H9 (cell line): ENCODE results near the gene NDUFB10. TPM values are rescaled to one million over a fixed set of nuclear protein-coding genes. Genes with fewer than 3 reads are reported as not detected.

Source experiments
- DNase-seq: peaks from one replicate; pipeline ENCODE4 v3.0.0-alpha.2; 2017
- H2AFZ ChIP-seq: one replicate; pipeline ENCODE4 v1.6.1; 2013; ENCODE audit warnings: mild to moderate bottlenecking, low read length, control low read depth, moderate library complexity
- H2AK5ac ChIP-seq: 2 replicates; pipeline ENCODE4 v1.6.1; 2013; ENCODE audit warnings: low read length, control low read depth, mixed read lengths; ENCODE audit not compliant: insufficient read length
- H2BK120ac ChIP-seq: one replicate; pipeline ENCODE4 v1.6.1; 2013; ENCODE audit warnings: low read depth, mild to moderate bottlenecking, low read length, control low read depth, inconsistent platforms; ENCODE audit not compliant: poor library complexity, severe bottlenecking
- H2BK12ac ChIP-seq: 2 replicates; pipeline ENCODE4 v1.6.1; 2013; ENCODE audit warnings: low read length, control low read depth, mixed read lengths, low read depth; ENCODE audit not compliant: insufficient read length
- H2BK15ac ChIP-seq: 2 replicates; pipeline ENCODE4 v1.6.1; 2013; ENCODE audit warnings: low read depth, low read length, control low read depth
- H2BK20ac ChIP-seq: one replicate; pipeline ENCODE4 v1.6.1; 2013; ENCODE audit warnings: low read depth, mild to moderate bottlenecking, low read length, control low read depth, inconsistent platforms; ENCODE audit not compliant: poor library complexity, severe bottlenecking
- H2BK5ac ChIP-seq: 2 replicates; pipeline ENCODE4 v1.6.1; 2013; ENCODE audit warnings: low read length, control low read depth, mixed read lengths; ENCODE audit not compliant: insufficient read length
- H3K14ac ChIP-seq: 2 replicates; pipeline ENCODE4 v1.6.1; 2013; ENCODE audit warnings: low read length, control low read depth; ENCODE audit not compliant: insufficient read depth
- H3K18ac ChIP-seq: 2 replicates; pipeline ENCODE4 v1.6.1; 2013; ENCODE audit warnings: low read depth, mild to moderate bottlenecking, mixed read lengths, low read length, control low read depth; ENCODE audit not compliant: insufficient read length
- H3K23ac ChIP-seq: 2 replicates; pipeline ENCODE4 v1.6.1; 2013; ENCODE audit warnings: low read length, control low read depth, mixed read lengths, low read depth; ENCODE audit not compliant: insufficient read length
- H3K23me2 ChIP-seq: 2 replicates; pipeline ENCODE4 v1.6.1; 2013; ENCODE audit warnings: low read depth, mild to moderate bottlenecking, mixed read lengths, low read length, control low read depth; ENCODE audit not compliant: insufficient read length, poor library complexity, severe bottlenecking
- H3K27ac ChIP-seq: 2 replicates; pipeline ENCODE4 v1.5.1; 2013; ENCODE audit warnings: low read length, control low read depth, mixed read lengths, low read depth; ENCODE audit not compliant: insufficient read length
- H3K27me3 ChIP-seq: 2 replicates; pipeline ENCODE4 v1.6.1; 2013; ENCODE audit warnings: low read length, control low read depth, inconsistent platforms; ENCODE audit not compliant: insufficient read depth
- H3K4ac ChIP-seq: 2 replicates; pipeline ENCODE4 v1.6.1; 2013; ENCODE audit warnings: low read depth, mild to moderate bottlenecking, control low read depth, inconsistent platforms, low read length, moderate library complexity
- H3K4me1 ChIP-seq: 2 replicates; pipeline ENCODE4 v1.6.1; 2013; ENCODE audit warnings: low read length, control low read depth, inconsistent platforms; ENCODE audit not compliant: insufficient read depth
- H3K4me2 ChIP-seq: 2 replicates; pipeline ENCODE4 v1.6.1; 2013; ENCODE audit warnings: low read length, control low read depth, mixed read lengths; ENCODE audit not compliant: insufficient read length, insufficient read depth
- H3K56ac ChIP-seq: 2 replicates; pipeline ENCODE4 v1.6.1; 2013; ENCODE audit warnings: low read depth, mild to moderate bottlenecking, mixed read lengths, low read length, control low read depth; ENCODE audit not compliant: insufficient read length
- H3K79me1 ChIP-seq: 2 replicates; pipeline ENCODE4 v1.6.1; 2013; ENCODE audit warnings: low read depth, mild to moderate bottlenecking, moderate library complexity, low read length, control low read depth, inconsistent platforms; ENCODE audit not compliant: insufficient read depth, poor library complexity, severe bottlenecking
- H3K79me2 ChIP-seq: 2 replicates; pipeline ENCODE4 v1.6.1; 2013; ENCODE audit warnings: low read length, control low read depth, inconsistent platforms; ENCODE audit not compliant: insufficient read depth
- H3K9ac ChIP-seq: 2 replicates; pipeline ENCODE4 v1.6.1; 2013; ENCODE audit warnings: low read length, control low read depth, mixed read lengths; ENCODE audit not compliant: insufficient read length; ENCODE audit errors: extremely low read depth
- H3K9me3 ChIP-seq: one replicate; pipeline ENCODE4 v1.6.1; 2013; ENCODE audit warnings: low read depth, low read length, inconsistent platforms; ENCODE audit not compliant: control insufficient read depth
- H3T11ph ChIP-seq: one replicate; pipeline ENCODE4 v1.6.1; 2013; ENCODE audit warnings: mild to moderate bottlenecking, low read length, control low read depth, inconsistent platforms
- H4K20me1 ChIP-seq: one replicate; pipeline ENCODE4 v1.6.1; 2013; ENCODE audit not compliant: control insufficient read depth, insufficient read length, insufficient read depth
- H4K5ac ChIP-seq: 2 replicates; pipeline ENCODE4 v1.6.1; 2013; ENCODE audit warnings: low read depth, mild to moderate bottlenecking, mixed read lengths, low read length, control low read depth; ENCODE audit not compliant: insufficient read length
- H4K8ac ChIP-seq: replicated peaks from 2 replicates; pipeline ENCODE4 v1.6.1; 2013; ENCODE audit warnings: low read length, control low read depth, mixed read lengths, low read depth; ENCODE audit not compliant: insufficient read length
- H4K91ac ChIP-seq: 2 replicates; pipeline ENCODE4 v1.6.1; 2013; ENCODE audit warnings: low read depth, mild to moderate bottlenecking, moderate library complexity, mixed read lengths, low read length, control low read depth; ENCODE audit not compliant: insufficient read length
- H3K27ac Mint-ChIP-seq, 3 experiments: 2 replicates in 2 of 3; 3 replicates in 1 of 3; pipeline ENCODE4 v1.8.0; 2020 to 2021; ENCODE audit warnings: mixed read lengths in 3 of 3, mild to moderate bottlenecking in 1 of 3, moderate library complexity in 1 of 3
- H3K27me3 Mint-ChIP-seq: 2 replicates; pipeline ENCODE4 v1.8.0; 2021; ENCODE audit warnings: low read depth, mild to moderate bottlenecking, moderate library complexity, mixed read lengths
- H3K36me3 Mint-ChIP-seq, 3 experiments: 2 replicates in 2 of 3; 3 replicates in 1 of 3; pipeline ENCODE4 v1.8.0; 2020 to 2021; ENCODE audit warnings: low read depth in 3 of 3, mixed read lengths in 3 of 3; ENCODE audit not compliant: insufficient read depth in 1 of 3
- H3K4me1 Mint-ChIP-seq, 2 experiments: 2 replicates each; pipeline ENCODE4 v1.8.0; 2020; ENCODE audit warnings: mixed read lengths in 2 of 2
- H3K4me3 Mint-ChIP-seq, 2 experiments: 2 replicates in 1 of 2; 3 replicates in 1 of 2; pipeline ENCODE4 v1.8.0; 2020 to 2021; ENCODE audit warnings: mild to moderate bottlenecking in 2 of 2, mixed read lengths in 2 of 2, moderate library complexity in 1 of 2
- H3K9me3 Mint-ChIP-seq, 2 experiments: 2 replicates in 1 of 2; 3 replicates in 1 of 2; pipeline ENCODE4 v1.8.0; 2020; ENCODE audit warnings: mild to moderate bottlenecking in 2 of 2, mixed read lengths in 2 of 2, moderate library complexity in 1 of 2
- WGBS: extraction: QIAGEN DNeasy Blood & Tissue Kit; methylation state at CpG from one replicate; pipeline ENCODE4 v1.1.7; 2013; ENCODE audit warnings: missing lambda C conversion rate, low lambda C conversion rate, mixed read lengths; ENCODE audit not compliant: insufficient read length; ENCODE audit errors: extremely low coverage; 5-methylcytosine and 5-hydroxymethylcytosine counted together
- total RNA-seq: library from RNA; stranded (reverse); gene quantifications from 2 replicates; pipeline ENCODE4 v1.2.1, GENCODE V29; 2021
- TF ChIP-seq, protein P1 (sequence below): fragments of 200-600 bp; sonication (generic); conservative IDR thresholded peaks from 3 replicates; pipeline ENCODE4 v1.8.0; 2021; ENCODE audit warnings: antibody characterized with exemption, mild to moderate bottlenecking

NDUFB10 gene
- total RNA-seq, 1 experiment from 2014 or later = 191 TPM

DNA sequence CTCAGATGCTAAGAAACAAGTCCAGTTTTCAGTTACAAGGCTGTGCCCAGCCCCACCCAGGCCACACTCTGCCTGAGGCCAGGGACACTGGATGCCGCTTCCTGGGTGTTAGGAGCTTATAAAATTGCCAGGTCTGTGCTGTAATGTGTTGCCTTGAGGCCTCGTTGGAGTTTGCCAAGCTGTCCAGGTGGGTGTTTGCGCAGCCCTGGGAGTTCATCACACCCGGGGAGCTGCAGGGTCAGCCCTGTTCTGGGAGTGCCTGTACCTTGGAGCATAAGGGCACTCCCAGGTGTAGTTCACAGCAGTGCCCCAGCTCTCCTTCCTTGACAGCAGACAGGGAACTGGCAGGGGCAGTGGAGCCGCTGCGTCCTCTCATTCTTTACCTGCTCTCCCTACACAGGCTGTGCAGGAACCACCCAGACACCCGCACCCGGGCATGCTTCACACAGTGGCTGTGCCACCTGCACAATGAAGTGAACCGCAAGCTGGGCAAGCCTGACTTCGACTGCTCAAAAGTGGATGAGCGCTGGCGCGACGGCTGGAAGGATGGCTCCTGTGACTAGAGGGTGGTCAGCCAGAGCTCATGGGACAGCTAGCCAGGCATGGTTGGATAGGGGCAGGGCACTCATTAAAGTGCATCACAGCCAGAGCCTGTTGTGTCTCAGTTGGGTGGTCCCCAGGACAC, 26.3 kb downstream of the NDUFB10 start:
- Histone ChIP-seq H3K56ac (no peak overlapping the region), H2BK15ac (no peak overlapping the region), H3K9me3 (no peaks in the 10 kb centered on the region), H3K23me2 (peaks cover 23% of the 10 kb centered on the region), H4K8ac (no peak overlapping the region), H4K20me1 (peaks cover 2% of the 10 kb centered on the region), H3K27me3 (peaks cover 24% of the 10 kb centered on the region), H3K18ac (no peak overlapping the region), H2BK20ac (no peak overlapping the region), H2AFZ (no peak overlapping the region), H4K91ac (no peak overlapping the region), H2BK12ac (no peak overlapping the region), H2BK120ac (no peak overlapping the region), H3K9ac (no peak overlapping the region), H2AK5ac (no peak overlapping the region), H3K4me1 (no peaks in the 10 kb centered on the region; the same call in 1 of the 2 replicates), H3K14ac (no peak overlapping the region), H2BK5ac (no peak overlapping the region), H3K79me2 (no peaks in the 10 kb centered on the region; the same call in 1 of the 2 replicates), H3K4ac (no peak overlapping the region), H3T11ph (no peak overlapping the region), H3K79me1 (no peaks in the 10 kb centered on the region), H4K5ac (no peak overlapping the region), H3K23ac (no peak overlapping the region), H3K4me2 (no peak overlapping the region), H3K27ac (no peak overlapping the region)
- Mint-ChIP-seq H3K4me1 (peaks cover 30 to 34% of the 10 kb centered on the region in 2 experiments), H3K36me3 (peaks cover 0 to 20% (median 18%) of the 10 kb centered on the region in 3 experiments), H3K9me3 (no peaks in the 10 kb centered on the region; a peak in 1 of 5 replicates), H3K27ac (no peak overlapping the region), H3K27me3 (peaks cover 50% of the 10 kb centered on the region), H3K4me3 (peak overlapping the region; percentile 85 to 88)
- WGBS = no CpG with 5 or more reads among the region's 14 CpGs
- no peak for DNase-seq
- TF ChIP-seq, protein P1, sequence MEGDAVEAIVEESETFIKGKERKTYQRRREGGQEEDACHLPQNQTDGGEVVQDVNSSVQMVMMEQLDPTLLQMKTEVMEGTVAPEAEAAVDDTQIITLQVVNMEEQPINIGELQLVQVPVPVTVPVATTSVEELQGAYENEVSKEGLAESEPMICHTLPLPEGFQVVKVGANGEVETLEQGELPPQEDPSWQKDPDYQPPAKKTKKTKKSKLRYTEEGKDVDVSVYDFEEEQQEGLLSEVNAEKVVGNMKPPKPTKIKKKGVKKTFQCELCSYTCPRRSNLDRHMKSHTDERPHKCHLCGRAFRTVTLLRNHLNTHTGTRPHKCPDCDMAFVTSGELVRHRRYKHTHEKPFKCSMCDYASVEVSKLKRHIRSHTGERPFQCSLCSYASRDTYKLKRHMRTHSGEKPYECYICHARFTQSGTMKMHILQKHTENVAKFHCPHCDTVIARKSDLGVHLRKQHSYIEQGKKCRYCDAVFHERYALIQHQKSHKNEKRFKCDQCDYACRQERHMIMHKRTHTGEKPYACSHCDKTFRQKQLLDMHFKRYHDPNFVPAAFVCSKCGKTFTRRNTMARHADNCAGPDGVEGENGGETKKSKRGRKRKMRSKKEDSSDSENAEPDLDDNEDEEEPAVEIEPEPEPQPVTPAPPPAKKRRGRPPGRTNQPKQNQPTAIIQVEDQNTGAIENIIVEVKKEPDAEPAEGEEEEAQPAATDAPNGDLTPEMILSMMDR = no peak
